ENCODE measurements around the gene BHMT. TPM values are rescaled to one million over a fixed set of nuclear protein-coding genes. Genes with fewer than 3 reads are reported as not detected.
"Not testable (repeated sequence)": the region's sequence is repeated elsewhere in the genome, so short reads cannot be mapped to it uniquely, and the experiment has no call there.

The BHMT gene
- total RNA-seq, 1 experiment from 2014 or later = not detected

DNA sequence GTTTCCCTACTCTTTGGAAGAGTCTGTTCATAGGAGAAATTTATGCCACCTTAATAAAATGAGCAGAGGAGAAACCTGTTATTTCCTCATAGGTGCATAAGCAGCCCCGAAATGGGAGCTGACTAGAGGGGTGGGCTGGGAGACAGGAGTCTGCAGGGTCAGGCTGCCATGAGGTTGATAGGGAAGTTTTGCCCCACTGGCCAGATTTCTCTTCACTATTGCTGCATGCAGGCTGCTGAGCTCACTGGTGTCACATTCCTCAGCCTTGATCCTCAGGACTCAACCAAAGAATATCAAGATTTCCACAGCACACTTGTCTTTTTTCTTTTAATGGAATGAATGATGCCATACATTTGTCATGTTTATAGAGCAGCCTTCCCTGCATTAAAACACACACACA, 60.7 kb downstream of the BHMT start:
- Histone ChIP-seq H3K9me2 (ENCODE audit: insufficient read depth) (no peaks in the 10 kb centered on the region), H2AFZ (no peak overlapping the region), H4K20me1 (ENCODE audit: insufficient read depth) (no peaks in the 10 kb centered on the region), H3K27me3 (ENCODE audit: insufficient read depth, low read depth) (no peaks in the 10 kb centered on the region), H3K36me3 (ENCODE audit: low read depth) (no peaks in the 10 kb centered on the region), H3K4me1 (replicated peaks; ENCODE audit: insufficient read depth) (peaks cover 41% of the 10 kb centered on the region), H3K4me3 (no peak overlapping the region), H3K4me2 (no peak overlapping the region), H3K79me2 (ENCODE audit: low read depth) (no peaks in the 10 kb centered on the region), H3K9me3 (ENCODE audit: insufficient read depth, low read depth) (no peaks in the 10 kb centered on the region), H3F3A (ENCODE audit: insufficient read depth, low read depth) (peaks cover 19% of the 10 kb centered on the region; the same call in 1 of the 2 replicates), H3K27ac (no peak overlapping the region)
- DNase-seq = no peak
- ChIA-PET CTCF (no interaction called here), POLR2A (ENCODE audit: unreplicated experiment) (interaction anchor here (0.7 kb wide), 1 partner anchor 1079 kb away, joined by 3 read pairs; no protein-coding TSS in a partner anchor)
- intact Hi-C loops (cut with micrococcal nuclease; ENCODE audit: unreplicated experiment) = no loop called here
- BruUV-seq (replicated peaks) = no TSS peak
- no peak for TF ChIP-seq EZH2 (IDR thresholded peaks at IDR 0.05; ENCODE audit: low read depth)
- TF ChIP-seq, protein P1, sequence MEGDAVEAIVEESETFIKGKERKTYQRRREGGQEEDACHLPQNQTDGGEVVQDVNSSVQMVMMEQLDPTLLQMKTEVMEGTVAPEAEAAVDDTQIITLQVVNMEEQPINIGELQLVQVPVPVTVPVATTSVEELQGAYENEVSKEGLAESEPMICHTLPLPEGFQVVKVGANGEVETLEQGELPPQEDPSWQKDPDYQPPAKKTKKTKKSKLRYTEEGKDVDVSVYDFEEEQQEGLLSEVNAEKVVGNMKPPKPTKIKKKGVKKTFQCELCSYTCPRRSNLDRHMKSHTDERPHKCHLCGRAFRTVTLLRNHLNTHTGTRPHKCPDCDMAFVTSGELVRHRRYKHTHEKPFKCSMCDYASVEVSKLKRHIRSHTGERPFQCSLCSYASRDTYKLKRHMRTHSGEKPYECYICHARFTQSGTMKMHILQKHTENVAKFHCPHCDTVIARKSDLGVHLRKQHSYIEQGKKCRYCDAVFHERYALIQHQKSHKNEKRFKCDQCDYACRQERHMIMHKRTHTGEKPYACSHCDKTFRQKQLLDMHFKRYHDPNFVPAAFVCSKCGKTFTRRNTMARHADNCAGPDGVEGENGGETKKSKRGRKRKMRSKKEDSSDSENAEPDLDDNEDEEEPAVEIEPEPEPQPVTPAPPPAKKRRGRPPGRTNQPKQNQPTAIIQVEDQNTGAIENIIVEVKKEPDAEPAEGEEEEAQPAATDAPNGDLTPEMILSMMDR (conservative IDR thresholded peaks at IDR 0.05) = no peak

DNA sequence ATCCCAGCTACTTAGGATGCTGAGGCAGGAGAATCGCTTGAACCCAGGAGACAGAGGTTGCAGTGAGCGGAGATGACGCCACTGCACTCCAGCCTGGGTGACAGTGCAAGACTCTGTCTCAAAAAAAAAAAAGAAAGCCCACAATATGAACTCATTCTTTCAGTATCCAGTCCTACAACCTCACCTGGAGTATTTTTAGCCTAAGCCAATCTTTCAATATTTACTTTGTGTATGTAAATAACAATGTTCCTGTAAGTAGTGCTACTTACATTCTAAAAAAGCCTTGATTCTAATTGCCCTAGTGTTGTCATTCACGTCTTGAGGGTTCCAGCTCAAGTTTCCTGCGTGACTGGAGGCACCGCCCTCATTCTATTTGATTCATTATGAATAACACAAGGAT, 62.0 kb downstream of the BHMT start:
- Histone ChIP-seq H2AFZ (no peak overlapping the region), H3K27me3 (ENCODE audit: insufficient read depth, low read depth) (no peaks in the 10 kb centered on the region), H3K4me2 (peak overlapping the region; percentile 48), H3K4me3 (no peak overlapping the region), H3F3A (ENCODE audit: insufficient read depth, low read depth) (peaks cover 19% of the 10 kb centered on the region; the same call in 1 of the 2 replicates), H3K27ac (peak overlapping the region; percentile 62), H4K20me1 (ENCODE audit: insufficient read depth) (no peaks in the 10 kb centered on the region), H3K4me1 (replicated peaks; ENCODE audit: insufficient read depth) (peaks cover 41% of the 10 kb centered on the region), H3K9me2 (ENCODE audit: insufficient read depth) (no peaks in the 10 kb centered on the region), H3K36me3 (ENCODE audit: low read depth) (no peaks in the 10 kb centered on the region), H3K79me2 (ENCODE audit: low read depth) (no peaks in the 10 kb centered on the region), H3K9me3 (ENCODE audit: insufficient read depth, low read depth) (no peaks in the 10 kb centered on the region)
- ChIA-PET POLR2A (ENCODE audit: unreplicated experiment) (interaction anchor here (0.5 kb wide), 1 partner anchor 34 kb away, joined by 3 read pairs; no protein-coding TSS in a partner anchor), CTCF (interaction anchor here (0.7 kb wide), 2 partner anchors 27 to 917 kb away, joined by 3 read pairs; no protein-coding TSS in a partner anchor)
- no TSS peak for BruUV-seq (replicated peaks)
- peak; percentile 9 to 93 for DNase-seq
- TF ChIP-seq, protein P1 (conservative IDR thresholded peaks at IDR 0.05) = no peak
- TF ChIP-seq EZH2 (IDR thresholded peaks at IDR 0.05; ENCODE audit: low read depth) = no peak
- intact Hi-C loops (cut with micrococcal nuclease; ENCODE audit: unreplicated experiment) = no loop called here

DNA sequence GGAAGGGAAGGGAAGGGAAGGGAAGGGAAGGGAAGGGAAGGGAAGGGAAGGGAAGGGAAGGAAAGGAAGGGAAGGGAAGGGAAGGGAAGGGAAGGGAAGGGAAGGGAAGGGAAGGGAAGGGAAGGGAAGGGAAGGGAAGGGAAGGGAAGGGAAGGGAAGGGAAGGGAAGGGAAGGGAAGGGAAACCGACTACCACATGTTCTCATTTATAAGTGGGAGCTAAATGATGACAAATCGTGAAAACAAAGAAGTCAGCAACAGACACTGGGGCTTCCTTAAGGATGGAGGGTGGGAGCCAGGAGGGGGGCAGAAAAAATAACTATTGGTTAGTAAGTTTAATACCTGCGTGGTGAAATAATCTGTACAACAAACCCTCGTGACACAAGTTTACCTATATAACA, 68.8 kb downstream of the BHMT start:
- H3K9me3 ChIP-seq (ENCODE audit: insufficient read depth, low read depth); H4K20me1 ChIP-seq (ENCODE audit: insufficient read depth); H2AFZ ChIP-seq; DNase-seq; H3K27me3 ChIP-seq (ENCODE audit: insufficient read depth, low read depth); H3K9me2 ChIP-seq (ENCODE audit: insufficient read depth); H3K36me3 ChIP-seq (ENCODE audit: low read depth); H3K27ac ChIP-seq; H3K4me2 ChIP-seq; POLR2A ChIA-PET (ENCODE audit: unreplicated experiment); H3K4me3 ChIP-seq; BruUV-seq (replicated peaks); H3K79me2 ChIP-seq (ENCODE audit: low read depth): not testable (repeated sequence)
- Histone ChIP-seq H3F3A (ENCODE audit: insufficient read depth, low read depth) (peaks cover 38% of the 10 kb centered on the region), H3K4me1 (replicated peaks; ENCODE audit: insufficient read depth) (peaks cover 51% of the 10 kb centered on the region)
- CTCF ChIA-PET = interaction anchor here (0.9 kb wide), 1 partner anchor 156 kb away, joined by 3 read pairs; no protein-coding TSS in a partner anchor
- intact Hi-C loops (cut with micrococcal nuclease; ENCODE audit: unreplicated experiment) = loop anchor here (5.0 kb wide), 1 partner anchor 57 kb away; the partner anchor contains the start of gene JMY
